BJ (cell line): ENCODE data around the gene CYGB. TPM values are rescaled to one million over a fixed set of nuclear protein-coding genes. Genes with fewer than 3 reads are reported as not detected.

Experiments used
- CTCF ChIA-PET: fragments of 350-600 bp; formaldehyde crosslinking; extraction: SDS; loops from one replicate; lab custom pipeline; 2021; ENCODE audit warnings: antibody characterized with exemption, inconsistent platforms; lab: Yijun Ruan, JAX
- POLR2A ChIA-PET: fragments of 300-600 bp; sonication (Branson Sonifier 250); formaldehyde crosslinking; extraction: SDS; loops from one replicate; lab custom pipeline; 2021; ENCODE audit warnings: antibody characterized with exemption; lab: Charles Lee
- DNase-seq: peaks from one replicate; pipeline ENCODE4 v3.0.0-alpha.2; 2011; ENCODE audit warnings: low read depth
- H3K27me3 ChIP-seq: 2 replicates; pipeline ENCODE4 v1.6.0; 2011; ENCODE audit warnings: low read length; ENCODE audit not compliant: control insufficient read depth, insufficient read depth
- H3K36me3 ChIP-seq: 2 replicates; pipeline ENCODE4 v1.5.1; 2011; ENCODE audit warnings: low read length; ENCODE audit not compliant: control insufficient read depth, insufficient read depth
- H3K4me3 ChIP-seq: 2 replicates; pipeline ENCODE4 v1.5.1; 2011; ENCODE audit warnings: low read depth, mild to moderate bottlenecking, control low read depth, low read length
- polyA plus RNA-seq: library from polyadenylated mRNA; depleted of rRNA; stranded (reverse); fragments of >200 nt; gene quantifications from 2 replicates; pipeline ENCODE4 v1.2.3, GENCODE V29; 2011
- TF ChIP-seq, protein P1 (sequence below): IDR thresholded peaks from 2 replicates; pipeline ENCODE4 v1.5.1; 2011; ENCODE audit warnings: low read depth, mild to moderate bottlenecking, control low read depth, inconsistent platforms, low read length, moderate library complexity; ENCODE audit not compliant: insufficient read depth

Gene CYGB
- polyA plus RNA-seq, 1 experiment = 1.4 TPM

DNA sequence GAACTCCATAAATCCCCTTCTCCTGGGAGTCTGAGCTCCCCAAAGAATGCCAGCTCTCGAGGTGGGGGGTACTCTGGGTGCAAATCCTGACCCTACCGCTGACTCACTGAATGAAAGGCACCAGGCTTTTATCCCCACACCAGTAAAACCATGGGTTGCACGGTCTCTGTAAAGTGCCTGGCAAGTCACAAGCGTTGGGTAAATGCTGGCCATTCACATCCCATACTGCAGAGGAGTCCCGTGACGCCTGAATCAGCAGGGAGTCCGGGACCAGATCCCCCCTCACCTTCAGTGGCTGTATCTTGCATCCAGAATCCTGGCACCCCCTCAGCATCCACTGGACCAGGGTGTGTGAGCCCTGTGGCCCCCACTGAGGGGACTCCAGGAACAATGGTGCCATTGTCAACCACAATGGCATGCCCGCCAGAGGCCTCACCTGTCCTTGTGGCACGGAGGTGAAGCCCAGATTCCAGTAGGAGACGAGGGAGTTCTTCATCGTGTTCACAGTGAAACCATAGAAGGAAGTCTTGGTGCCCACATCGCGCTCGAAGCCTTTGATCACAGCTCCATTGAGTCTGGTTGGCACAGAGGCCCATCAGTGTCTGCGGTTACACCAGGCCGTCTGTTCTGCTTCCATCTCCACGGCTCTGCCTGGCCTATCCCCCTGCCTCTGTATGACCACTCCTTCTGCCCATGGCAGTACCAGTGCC, 34.8 kb upstream of the CYGB start:
- Histone ChIP-seq H3K36me3 (no peaks in the 10 kb centered on the region), H3K27me3 (no peaks in the 10 kb centered on the region), H3K4me3 (no peak overlapping the region)
- ChIA-PET POLR2A (no interaction called here), CTCF (interaction anchor here (1.0 kb wide), 1 partner anchor 15 kb away, joined by 4 read pairs; no protein-coding TSS in a partner anchor)
- no peak for DNase-seq
- TF ChIP-seq, protein P1, sequence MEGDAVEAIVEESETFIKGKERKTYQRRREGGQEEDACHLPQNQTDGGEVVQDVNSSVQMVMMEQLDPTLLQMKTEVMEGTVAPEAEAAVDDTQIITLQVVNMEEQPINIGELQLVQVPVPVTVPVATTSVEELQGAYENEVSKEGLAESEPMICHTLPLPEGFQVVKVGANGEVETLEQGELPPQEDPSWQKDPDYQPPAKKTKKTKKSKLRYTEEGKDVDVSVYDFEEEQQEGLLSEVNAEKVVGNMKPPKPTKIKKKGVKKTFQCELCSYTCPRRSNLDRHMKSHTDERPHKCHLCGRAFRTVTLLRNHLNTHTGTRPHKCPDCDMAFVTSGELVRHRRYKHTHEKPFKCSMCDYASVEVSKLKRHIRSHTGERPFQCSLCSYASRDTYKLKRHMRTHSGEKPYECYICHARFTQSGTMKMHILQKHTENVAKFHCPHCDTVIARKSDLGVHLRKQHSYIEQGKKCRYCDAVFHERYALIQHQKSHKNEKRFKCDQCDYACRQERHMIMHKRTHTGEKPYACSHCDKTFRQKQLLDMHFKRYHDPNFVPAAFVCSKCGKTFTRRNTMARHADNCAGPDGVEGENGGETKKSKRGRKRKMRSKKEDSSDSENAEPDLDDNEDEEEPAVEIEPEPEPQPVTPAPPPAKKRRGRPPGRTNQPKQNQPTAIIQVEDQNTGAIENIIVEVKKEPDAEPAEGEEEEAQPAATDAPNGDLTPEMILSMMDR = no peak

DNA sequence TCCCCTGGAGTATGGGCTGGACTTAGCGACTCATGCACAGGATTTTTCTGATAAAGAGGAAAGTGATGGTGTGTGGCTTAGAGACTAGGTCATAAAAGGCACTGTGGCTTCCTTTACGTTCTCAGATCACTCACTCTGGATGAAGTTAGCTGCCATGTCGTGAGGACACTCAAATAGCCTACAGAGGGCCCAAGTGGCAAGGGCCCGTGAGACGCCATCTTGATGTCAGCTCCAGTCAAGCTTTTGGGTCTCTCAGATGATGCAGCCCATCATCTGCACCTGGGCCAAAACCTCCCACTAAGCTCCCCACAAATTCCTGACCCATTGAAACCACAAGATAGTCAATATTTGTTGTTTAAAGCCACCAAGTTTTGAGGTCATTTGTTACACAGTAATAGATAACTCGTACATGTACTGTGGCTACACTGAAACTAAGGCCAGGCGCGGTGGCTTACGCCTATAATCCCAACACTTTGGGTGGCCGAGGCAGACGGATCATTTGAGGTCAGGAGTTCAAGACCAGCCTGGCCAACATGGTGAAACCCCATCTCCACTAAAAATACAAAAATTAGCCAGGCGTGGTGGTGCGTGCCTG, 33.5 kb upstream of the CYGB start:
- peaks cover 4% of the 10 kb centered on the region; the same call in 1 of the 2 replicates for H3K36me3 ChIP-seq
- DNase-seq = no peak
- TF ChIP-seq, protein P1 = no peak
- no peak overlapping the region for H3K4me3 ChIP-seq
- H3K27me3 ChIP-seq = no peaks in the 10 kb centered on the region
- ChIA-PET POLR2A (no interaction called here), CTCF (no interaction called here)

DNA sequence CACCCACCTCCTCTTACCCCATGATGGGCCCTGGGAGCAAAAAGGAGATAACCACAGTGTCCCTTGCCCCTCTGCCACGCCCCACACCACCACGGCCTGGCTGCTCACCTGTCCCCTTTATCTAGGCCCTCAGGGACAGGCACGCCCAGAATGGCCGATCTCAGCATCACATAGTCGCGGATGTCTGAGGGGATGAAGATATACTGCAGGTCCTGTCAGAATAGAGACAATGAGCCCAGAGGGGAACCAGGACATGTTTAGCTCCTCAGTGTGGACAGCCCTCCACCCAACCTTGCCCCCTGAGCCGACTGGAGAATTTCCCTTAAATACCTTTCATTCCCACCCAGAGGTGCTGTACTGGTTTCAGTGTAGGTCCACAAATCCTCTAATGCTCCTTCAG, 32.9 kb upstream of the CYGB start:
- no peak overlapping the region for H3K4me3 ChIP-seq
- peaks cover 4% of the 10 kb centered on the region; the same call in 1 of the 2 replicates for H3K36me3 ChIP-seq
- POLR2A ChIA-PET = no interaction called here
- CTCF ChIA-PET = no interaction called here
- TF ChIP-seq, protein P1 = no peak
- no peak for DNase-seq
- no peaks in the 10 kb centered on the region for H3K27me3 ChIP-seq

DNA sequence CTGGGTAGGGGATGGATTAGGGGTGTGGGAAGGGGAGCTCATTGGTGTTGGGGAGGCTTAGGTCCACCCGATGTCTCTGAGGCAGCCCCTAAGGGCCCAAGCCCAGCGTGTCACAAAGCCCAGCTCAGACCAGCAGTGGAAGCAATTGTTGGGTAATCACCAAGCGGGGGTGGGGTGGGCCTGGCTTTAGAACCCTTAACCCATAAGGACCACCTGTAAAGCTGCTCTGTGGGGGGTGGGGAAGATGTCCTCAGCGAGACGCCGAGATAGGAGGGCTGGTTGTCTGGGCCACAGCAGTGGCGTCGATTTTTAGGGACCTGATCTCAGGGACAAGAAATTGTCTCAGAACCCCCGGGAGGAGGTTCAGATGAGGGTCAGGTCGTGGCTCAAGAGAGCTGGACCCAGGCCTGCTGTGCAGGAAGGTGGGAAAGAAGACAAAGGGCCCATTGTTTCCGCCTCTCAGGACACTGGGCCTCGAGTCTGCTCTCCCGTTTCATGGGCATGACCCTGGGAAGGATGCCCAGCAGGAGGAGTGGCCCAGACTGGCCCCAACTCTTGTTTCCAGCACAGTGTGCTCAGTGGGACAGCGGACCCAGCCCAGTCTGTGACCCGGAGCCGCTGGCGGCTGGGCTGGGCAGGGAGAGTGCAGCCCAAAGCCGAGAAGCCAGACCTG, 32.2 kb upstream of the CYGB start:
- Histone ChIP-seq H3K36me3 (peaks cover 4% of the 10 kb centered on the region; the same call in 1 of the 2 replicates), H3K4me3 (no peak overlapping the region), H3K27me3 (no peaks in the 10 kb centered on the region)
- ChIA-PET POLR2A (no interaction called here), CTCF (interaction anchor here (0.7 kb wide), 1 partner anchor 54 kb away, joined by 3 read pairs; no protein-coding TSS in a partner anchor)
- TF ChIP-seq, protein P1 = no peak
- DNase-seq = no peak

DNA sequence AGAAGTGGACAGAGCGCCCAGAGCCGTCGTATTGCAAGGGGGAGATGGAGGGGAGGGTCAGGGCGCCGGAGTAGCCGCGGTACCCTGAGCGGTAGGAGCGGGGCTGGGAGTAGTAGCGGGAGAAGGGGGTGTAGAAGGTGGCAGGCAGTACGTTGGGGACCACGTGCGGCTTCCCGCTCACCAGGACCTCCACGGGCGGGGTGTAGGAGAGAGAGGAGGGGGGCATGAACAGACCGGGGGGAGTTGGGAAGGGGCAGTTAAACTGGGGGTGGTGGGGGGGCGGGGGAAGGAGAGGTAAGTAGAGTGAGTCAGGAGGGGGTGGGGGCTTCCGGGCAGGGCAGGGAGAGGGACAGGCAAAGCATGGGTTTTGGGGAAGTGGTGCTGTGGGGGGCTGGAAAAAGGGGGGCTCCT, 31.3 kb upstream of the CYGB start:
- no peak for DNase-seq
- TF ChIP-seq, protein P1 = no peak
- POLR2A ChIA-PET = no interaction called here
- Histone ChIP-seq H3K4me3 (no peak overlapping the region), H3K27me3 (no peaks in the 10 kb centered on the region), H3K36me3 (peaks cover 4% of the 10 kb centered on the region; the same call in 1 of the 2 replicates)
- CTCF ChIA-PET = no interaction called here
